ENCODE data around the gene RUNX1.

RUNX1 gene

GRCh38 chr21:34907461-34908418, 141.4 kb downstream of the RUNX1 start:
- no peak for TF ChIP-seq ZFX (IDR thresholded peaks at IDR 0.05)
- TF ChIP-seq CTCF (conservative IDR thresholded peaks at IDR 0.05), result no peak
- H3K27ac ChIP-seq, result no peak overlapping the region

- TF ChIP-seq CTCF (conservative IDR thresholded peaks at IDR 0.05), result no peak
- no peak for TF ChIP-seq ZFX (IDR thresholded peaks at IDR 0.05)
- H3K27ac ChIP-seq, result no peak overlapping the region
These were observed 142.7 kb downstream of the RUNX1 start for GRCh38 chr21:34906401-34906800.

GRCh38 chr21:34905218-34905537, 143.9 kb downstream of the RUNX1 start:
- H3K27ac ChIP-seq, result no peak overlapping the region
- TF ChIP-seq ZFX (IDR thresholded peaks at IDR 0.05) (no peak), CTCF (conservative IDR thresholded peaks at IDR 0.05) (no peak)

GRCh38 chr21:34904526-34905217, 144.4 kb downstream of the RUNX1 start:
- no peak overlapping the region for H3K27ac ChIP-seq
- TF ChIP-seq ZFX (IDR thresholded peaks at IDR 0.05), result no peak
- no peak for TF ChIP-seq CTCF (conservative IDR thresholded peaks at IDR 0.05)

- no peak overlapping the region for H3K27ac ChIP-seq
These were observed 148.7 kb downstream of the RUNX1 start for GRCh38 chr21:34900376-34900775.

GRCh38 chr21:34899760-34900159, 149.3 kb downstream of the RUNX1 start:
- TF ChIP-seq CTCF (conservative IDR thresholded peaks at IDR 0.05), result no peak
- TF ChIP-seq ZFX (IDR thresholded peaks at IDR 0.05), result no peak
- no peak overlapping the region for H3K27ac ChIP-seq

More at GRCh38 chr21:34900376-34900775, 148.7 kb downstream of the RUNX1 start:
- TF ChIP-seq CTCF (conservative IDR thresholded peaks at IDR 0.05) (no peak), ZFX (IDR thresholded peaks at IDR 0.05) (no peak)

GRCh38 chr21:34899302-34899701, 149.8 kb downstream of the RUNX1 start:
- no peak overlapping the region for H3K27ac ChIP-seq
- TF ChIP-seq CTCF (conservative IDR thresholded peaks at IDR 0.05) (no peak), ZFX (IDR thresholded peaks at IDR 0.05) (no peak)

Data from C4-2B (cell line).